Measurements from ENCODE around the gene RFXANK. TPM values are rescaled to one million over a fixed set of nuclear protein-coding genes. Genes with fewer than 3 reads are reported as not detected.

RFXANK gene
- total and polyA plus RNA-seq, 9 of the 15 experiments (the other 6 are each of a cell fraction or from before 2014, with no cell fraction given): 68.6 to 181 (median 150) TPM

GRCh38 chr19:19215792-19216191 lies 23.7 kb downstream of the RFXANK start:
- peaks cover 0 to 14% of the 10 kb centered on the region in 2 experiments; a peak in 1 of 5 replicates for H3K4me1 ChIP-seq (replicated peaks in 1 of 2; ENCODE audit: control insufficient read depth in 2 of 2, insufficient read depth in 2 of 2, low read length in 2 of 2)
- H3K36me3 ChIP-seq (ENCODE audit: control insufficient read depth, insufficient read depth, low read length): no peaks in the 10 kb centered on the region
- peaks cover 3% of the 10 kb centered on the region for H3K9me1 ChIP-seq (ENCODE audit: control insufficient read depth, insufficient read depth, low read length)
- H2AFZ ChIP-seq (ENCODE audit: low read depth, low read length): no peak overlapping the region
- H3K9me3 ChIP-seq (replicated peaks; ENCODE audit: control insufficient read depth, insufficient read depth, low read depth, low read length): peaks cover 2% of the 10 kb centered on the region
- DNase-seq (ENCODE audit: extremely low read depth in 1 of 4, low spot score in 3 of 4) (no peak), FAIRE-seq (no peak), ATAC-seq (no peak)
- BruUV-seq (replicated peaks): no TSS peak
- no peak overlapping the region for H3K9ac ChIP-seq (ENCODE audit: insufficient read depth in 1 of 2, low read depth in 2 of 2, low read length in 2 of 2)
- no peak overlapping the region for H3K4me3 ChIP-seq
- H3K79me2 ChIP-seq (ENCODE audit: control insufficient read depth, insufficient read depth, low read length): no peaks in the 10 kb centered on the region
- H3K27me3 ChIP-seq (ENCODE audit: control insufficient read depth in 2 of 2, insufficient read depth in 2 of 2, low read length in 2 of 2): peaks cover 13 to 41% of the 10 kb centered on the region in 2 experiments; a peak in 4 of 5 replicates
- H4K20me1 ChIP-seq (replicated peaks; ENCODE audit: control insufficient read depth, insufficient read depth, low read length): no peaks in the 10 kb centered on the region; the same call in 1 of the 2 replicates
- CTCF ChIA-PET (ENCODE audit: low intra/inter-chr PET ratio): no interaction called here
- no peak overlapping the region for H3K27ac ChIP-seq (ENCODE audit: extremely low read depth, low read depth, low read length)
- TF ChIP-seq BCLAF1 (IDR thresholded peaks at IDR 0.05; ENCODE audit: borderline replicate concordance in 1 of 2, control insufficient read depth in 1 of 2, low read depth in 2 of 2, low read length in 1 of 2) (no peak), ZBTB11 (CRISPR knock-in tag; IDR thresholded peaks at IDR 0.05) (no peak), TGIF2 (CRISPR knock-in tag; IDR thresholded peaks at IDR 0.05) (no peak), ZNF174 (CRISPR knock-in tag; IDR thresholded peaks at IDR 0.05) (no peak), ZBTB26 (CRISPR knock-in tag; IDR thresholded peaks at IDR 0.05) (no peak), RBM34 (IDR thresholded peaks at IDR 0.05; ENCODE audit: borderline replicate concordance, insufficient read depth, low read length) (no peak), PTBP1 (IDR thresholded peaks at IDR 0.05; ENCODE audit: low read depth, low read length) (no peak)
- no peak overlapping the region for H3K4me2 ChIP-seq (ENCODE audit: insufficient read depth, low read length)
- intact Hi-C loops (cut with micrococcal nuclease): no loop called here
- WGBS (ENCODE audit: insufficient coverage, low coverage, missing lambda C conversion rate): 0% methylated on average over 4 of the region's 4 CpGs
- in situ Hi-C loops (cut with MboI): no loop called here
- POLR2A ChIA-PET: interaction anchor here (0.9 to 1.7 kb wide), 3 partner anchors 11 to 13 kb away, joined by 4 to 7 read pairs (median 6); partner anchors contain the start of gene NR2C2AP

Measured in K562 (cell line).